ENCODE results near the gene NUP35.

DNA sequence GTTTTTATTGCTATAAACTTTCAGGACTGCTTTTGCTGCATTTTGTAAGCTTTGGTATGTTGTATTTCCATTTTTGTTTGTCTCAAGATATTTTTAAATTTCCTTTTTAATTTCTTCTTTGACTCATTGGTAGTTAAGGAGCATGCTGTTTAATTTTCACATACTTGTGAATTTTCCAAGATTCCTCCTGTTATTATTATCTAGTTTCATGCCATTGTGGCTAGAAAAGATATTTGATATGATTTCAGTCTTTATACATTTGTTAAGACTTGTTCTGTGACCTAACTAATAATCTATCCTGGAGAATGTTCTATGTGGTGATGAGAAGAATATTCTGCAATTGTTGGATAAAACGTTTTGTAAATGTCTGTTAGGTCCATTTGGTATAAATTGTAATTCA is 62.1 kb downstream of the NUP35 start:
- TF ChIP-seq, protein P1, sequence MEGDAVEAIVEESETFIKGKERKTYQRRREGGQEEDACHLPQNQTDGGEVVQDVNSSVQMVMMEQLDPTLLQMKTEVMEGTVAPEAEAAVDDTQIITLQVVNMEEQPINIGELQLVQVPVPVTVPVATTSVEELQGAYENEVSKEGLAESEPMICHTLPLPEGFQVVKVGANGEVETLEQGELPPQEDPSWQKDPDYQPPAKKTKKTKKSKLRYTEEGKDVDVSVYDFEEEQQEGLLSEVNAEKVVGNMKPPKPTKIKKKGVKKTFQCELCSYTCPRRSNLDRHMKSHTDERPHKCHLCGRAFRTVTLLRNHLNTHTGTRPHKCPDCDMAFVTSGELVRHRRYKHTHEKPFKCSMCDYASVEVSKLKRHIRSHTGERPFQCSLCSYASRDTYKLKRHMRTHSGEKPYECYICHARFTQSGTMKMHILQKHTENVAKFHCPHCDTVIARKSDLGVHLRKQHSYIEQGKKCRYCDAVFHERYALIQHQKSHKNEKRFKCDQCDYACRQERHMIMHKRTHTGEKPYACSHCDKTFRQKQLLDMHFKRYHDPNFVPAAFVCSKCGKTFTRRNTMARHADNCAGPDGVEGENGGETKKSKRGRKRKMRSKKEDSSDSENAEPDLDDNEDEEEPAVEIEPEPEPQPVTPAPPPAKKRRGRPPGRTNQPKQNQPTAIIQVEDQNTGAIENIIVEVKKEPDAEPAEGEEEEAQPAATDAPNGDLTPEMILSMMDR (conservative IDR thresholded peaks at IDR 0.05; ENCODE audit: low read length): no peak
- TF ChIP-seq EZH2phosphoT487 (IDR thresholded peaks at IDR 0.05; ENCODE audit: borderline replicate concordance, low read depth, low read length): no peak
